Endothelial cell of hepatic sinusoid (primary cell): Measurements from ENCODE around the gene NKX1-2.

ENCODE experiments used
- in situ Hi-C: cut with HindIII; loops from 2 replicates; pipeline ENCODE4 v1.10.0; 2017; ENCODE audit warnings: low sequenced_read_pairs

The NKX1-2 gene

DNA sequence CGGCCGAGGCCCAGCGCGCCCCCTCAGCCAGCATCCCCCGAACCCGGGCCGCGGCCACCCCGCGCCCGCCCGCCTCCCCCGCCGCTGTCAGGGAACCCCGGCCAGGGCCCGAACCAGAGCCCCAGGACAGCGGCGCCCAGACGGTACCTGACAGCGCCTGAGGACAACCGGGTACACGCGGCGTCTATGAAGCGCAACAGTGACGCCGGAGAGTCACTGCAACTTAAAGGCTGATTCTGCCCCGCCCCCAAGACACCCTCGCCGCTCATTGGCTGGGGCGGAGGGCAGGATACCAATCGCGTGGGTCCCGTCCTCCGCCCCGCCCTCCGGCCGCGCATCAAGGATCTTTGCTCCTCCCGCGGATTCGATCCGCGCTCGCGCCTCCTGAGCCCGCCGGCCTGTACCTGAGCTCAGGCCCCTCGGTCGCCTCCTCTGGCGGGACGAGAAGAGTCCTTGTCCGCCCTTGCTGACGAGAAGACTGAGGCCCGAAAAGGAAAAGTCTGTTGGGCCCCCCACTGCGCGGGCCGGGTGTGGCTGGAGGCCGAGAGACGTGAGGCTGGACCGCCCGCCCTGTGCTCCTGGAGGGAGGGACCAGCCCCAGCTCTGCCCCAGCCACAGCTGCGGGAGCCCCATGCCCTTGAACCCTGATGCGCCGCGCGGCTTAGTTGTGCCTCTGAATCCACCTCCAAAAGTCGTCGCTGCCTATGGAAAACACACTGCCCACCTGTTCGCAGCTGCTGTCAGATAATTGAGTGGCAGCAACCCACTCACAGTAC is 30.9 kb downstream of the NKX1-2 start, which contains the start of gene OAT:
Gene OAT, minus strand, starts transcription at position 198 of the 776 bp plus-strand sequence. CDS start 6,752 bp downstream, outside the sequence.
- in situ Hi-C loops = no loop called here

DNA sequence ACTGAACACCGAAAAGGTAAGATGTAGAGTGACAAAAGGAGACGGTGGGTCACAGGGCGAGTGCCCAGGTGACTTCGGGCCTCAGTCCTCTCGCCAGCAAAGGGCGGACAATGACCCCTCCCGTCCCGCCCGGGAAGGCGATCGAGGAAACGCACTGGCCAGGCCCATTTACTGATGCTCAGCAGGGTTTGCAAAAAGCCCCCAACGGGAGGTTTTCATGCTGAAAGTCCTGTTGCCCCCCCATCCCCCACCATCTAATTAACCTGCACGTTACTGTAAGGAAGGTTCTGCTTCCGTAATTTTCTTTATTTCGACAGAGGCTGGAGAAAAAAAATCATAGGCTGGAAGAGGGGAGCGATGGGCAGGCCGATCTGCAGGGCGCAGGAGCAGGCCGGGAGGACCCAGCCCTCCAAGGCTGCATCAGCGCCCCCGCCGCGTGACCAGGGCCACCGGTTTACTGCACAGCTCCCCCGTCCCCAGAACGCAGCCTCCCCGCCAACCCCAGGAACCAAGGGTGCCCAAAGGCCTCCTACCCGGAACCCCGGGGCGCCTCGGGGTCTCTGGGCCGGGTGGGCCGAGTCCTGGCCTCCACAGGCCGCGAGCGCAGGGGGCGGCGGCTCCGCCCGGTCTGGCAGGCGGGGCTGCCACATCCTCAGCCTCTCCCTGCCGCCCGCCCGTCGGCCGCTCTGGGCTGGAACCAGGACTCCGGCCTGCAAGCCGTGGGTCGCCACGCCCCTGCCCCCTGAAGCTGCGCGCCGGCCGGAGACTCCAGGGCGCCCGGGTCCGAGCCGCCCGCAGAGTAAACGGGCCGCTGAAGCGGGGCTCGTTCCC is 31.7 kb downstream of the NKX1-2 start:
- in situ Hi-C loops = no loop called here

DNA sequence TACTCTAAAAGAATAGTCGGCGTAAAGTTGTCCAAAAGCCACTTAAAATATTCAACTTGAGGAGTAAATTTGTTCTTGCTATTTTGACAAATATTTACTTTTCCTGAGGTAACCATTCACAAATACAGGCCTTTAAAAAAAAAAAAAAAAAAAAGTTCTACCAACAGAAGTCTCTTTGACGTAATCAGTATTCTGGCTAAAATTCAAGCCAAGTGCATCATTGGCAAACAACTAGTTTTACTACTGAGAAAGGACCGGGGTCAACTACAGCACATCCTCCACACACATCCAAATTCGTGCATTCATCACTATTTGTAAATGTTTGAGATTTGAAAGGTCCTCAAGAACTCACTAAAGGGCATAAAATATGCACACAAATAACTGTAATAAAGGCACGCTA is 33.1 kb downstream of the NKX1-2 start:
- in situ Hi-C loops = no loop called here

DNA sequence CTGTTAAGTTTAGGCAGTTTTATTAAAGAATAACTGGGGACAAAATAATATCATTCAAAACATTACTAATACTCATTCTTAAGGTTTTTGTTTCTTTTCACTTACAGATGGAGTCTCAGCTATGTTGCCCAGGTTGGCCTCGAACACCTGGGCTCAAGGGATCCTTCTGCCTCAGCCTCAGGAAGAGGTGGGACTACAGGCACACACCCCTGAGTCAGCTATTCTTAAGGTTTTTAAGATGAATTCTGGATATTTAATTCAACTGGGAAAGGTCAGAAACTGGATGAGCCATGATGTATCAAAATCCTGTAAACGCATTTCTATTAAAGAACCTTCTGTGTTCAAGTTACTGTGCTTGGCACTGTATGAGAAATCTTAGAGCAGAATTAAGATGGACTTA is 34.6 kb downstream of the NKX1-2 start:
- in situ Hi-C loops = no loop called here

DNA sequence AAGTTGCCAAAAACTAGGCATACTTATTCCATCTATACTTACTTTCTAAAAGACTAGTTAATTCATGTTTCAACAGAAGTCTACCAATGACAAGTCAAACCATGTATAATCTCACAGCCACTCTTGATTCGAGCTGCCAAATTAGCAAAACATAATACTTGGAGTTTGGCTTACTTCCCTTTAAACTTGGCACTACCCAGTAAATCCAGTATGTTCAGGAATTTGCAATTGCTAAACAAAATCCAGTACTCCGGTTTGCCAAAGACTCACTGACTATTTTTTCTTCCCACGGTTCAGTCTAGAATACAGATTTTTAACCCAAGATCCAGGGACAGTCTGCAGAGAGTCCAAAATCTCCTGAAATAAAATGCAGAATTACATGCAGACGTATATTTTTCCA is 35.8 kb downstream of the NKX1-2 start:
- in situ Hi-C loops = no loop called here

DNA sequence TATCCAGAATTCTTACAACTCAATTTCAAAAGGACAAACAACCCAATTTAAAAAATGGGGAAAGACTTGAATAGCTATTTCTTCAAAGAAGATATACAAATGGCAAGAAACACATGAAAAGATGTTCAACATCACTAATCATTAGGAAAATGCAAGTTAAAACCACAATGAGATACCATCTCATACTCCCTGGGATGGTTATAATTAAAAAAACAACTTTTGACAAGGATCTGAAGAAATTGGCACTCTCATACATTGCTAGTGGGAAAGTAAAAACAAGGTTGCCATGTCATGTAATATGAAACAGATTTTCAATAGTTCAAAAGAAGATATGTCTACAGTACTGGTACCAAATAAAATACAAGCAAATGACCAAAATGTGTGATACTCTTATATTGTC is 40.1 kb downstream of the NKX1-2 start:
- in situ Hi-C loops = no loop called here

DNA sequence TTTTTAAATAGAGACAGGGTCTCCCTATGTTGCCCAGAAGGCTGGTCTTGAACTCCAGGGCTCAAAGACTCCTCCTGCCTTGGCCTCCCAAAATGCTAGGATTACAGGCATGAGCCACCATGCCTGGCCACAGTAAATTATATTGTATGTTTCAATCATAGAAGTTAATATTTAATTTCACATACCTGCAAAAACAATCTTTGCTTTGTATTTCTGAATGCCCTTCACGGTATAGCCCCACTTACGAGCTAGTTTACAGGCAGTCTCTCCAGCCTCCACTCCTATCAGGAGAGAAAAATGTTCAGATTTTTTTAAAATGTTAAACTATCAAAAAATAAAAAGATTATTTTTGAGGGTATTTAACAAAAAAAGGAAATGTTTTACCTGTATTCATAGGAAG is 41.5 kb downstream of the NKX1-2 start:
- in situ Hi-C loops = no loop called here

DNA sequence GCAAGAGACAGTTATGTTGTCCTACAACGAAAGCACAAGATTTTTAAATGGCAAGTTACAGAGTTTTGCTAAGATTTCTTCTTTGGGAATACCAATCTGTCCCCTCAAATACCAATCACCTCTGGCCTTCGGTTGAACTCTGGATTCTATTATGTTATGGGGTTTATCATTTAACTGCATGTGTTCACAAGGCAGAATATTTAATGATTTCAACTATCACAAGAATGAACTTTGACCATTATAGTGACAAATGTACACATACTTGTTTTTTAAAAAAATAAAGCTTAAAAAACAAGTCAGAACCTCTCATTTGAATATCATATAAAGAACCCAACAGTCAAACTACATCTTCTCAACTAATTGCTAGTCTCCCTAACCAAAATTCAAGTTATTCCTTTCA is 42.4 kb downstream of the NKX1-2 start:
- in situ Hi-C loops = no loop called here

DNA sequence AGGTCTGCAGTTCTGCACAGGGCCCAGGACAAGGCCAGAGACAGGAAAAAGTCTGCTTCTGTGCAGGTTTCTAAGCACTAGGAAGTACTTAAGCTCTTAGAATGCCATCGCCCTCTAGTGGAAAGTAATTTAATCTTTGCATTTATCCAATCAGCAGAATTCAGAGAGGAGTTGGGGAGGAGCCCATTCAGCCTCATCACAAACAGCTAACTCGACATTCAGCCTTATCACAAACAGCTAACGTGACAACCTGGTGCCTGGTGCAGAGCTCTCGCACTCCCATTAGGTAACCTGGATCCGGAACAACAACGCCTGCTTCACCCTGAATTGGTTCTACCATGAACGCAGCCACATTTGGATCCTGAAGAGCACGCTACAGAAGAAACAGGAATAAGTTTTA is 46.3 kb downstream of the NKX1-2 start:
- in situ Hi-C loops = no loop called here

DNA sequence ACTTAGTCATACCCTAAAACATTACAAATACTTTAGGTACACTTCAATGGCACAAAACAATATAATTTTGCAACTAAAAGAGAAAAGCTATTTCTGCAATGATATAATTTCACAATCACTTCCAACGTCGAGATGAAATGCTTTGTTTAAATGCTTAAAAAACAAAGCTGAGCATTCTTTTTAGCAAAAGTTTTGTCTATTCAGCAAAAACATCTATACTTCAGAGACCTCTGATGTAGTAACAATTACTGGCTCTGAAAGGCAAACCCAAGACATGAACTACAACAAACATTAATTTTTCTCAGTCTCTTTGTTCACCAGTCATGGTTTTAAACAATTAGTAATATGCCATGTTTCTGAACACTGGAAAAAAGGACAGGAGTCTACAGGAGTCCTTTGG is 47.6 kb downstream of the NKX1-2 start:
- in situ Hi-C loops = no loop called here

DNA sequence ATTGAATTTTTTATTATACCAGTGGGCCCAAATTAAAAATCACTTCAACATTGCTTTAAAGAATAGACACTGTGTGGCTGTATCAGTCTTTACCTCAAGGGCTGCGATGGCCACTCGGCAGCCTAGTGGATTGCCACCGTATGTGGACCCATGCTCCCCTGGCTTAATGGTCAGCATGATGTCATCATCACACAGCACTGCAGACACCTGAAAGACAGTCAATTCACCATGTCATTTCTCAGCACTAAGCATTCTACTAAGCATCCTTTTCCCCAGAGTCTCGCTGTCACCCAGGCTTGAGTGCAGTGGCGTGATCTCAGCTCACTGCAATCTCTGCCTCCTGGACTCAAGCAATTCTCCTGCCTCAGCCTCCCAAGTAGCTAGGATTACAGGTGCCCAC is 48.2 kb downstream of the NKX1-2 start:
- in situ Hi-C loops = no loop called here
